A549 (cell line): ENCODE data around the gene TUBGCP2.

Source experiments
- CEBPB ChIP-seq, 2 experiments: fragments of >200 bp in 1 of 2; sonication (Bioruptor Twin) in 1 of 2; formaldehyde crosslinking in 1 of 2; IDR thresholded peaks; 2 replicates each; pipeline ENCODE4 v1.6.1; 2012 to 2016
- MAZ ChIP-seq: fragments of 150-350 bp; IDR thresholded peaks from 2 replicates; pipeline ENCODE4 v1.6.1; 2014; ENCODE audit warnings: antibody characterized with exemption, low read depth, low read length, borderline replicate concordance
- POLR2AphosphoS2 ChIP-seq: conservative IDR thresholded peaks from 2 replicates; pipeline ENCODE4 v1.6.1; 2012; ENCODE audit warnings: low read length, improper control_type of control experiment, inconsistent platforms
- TF ChIP-seq, protein P1 (sequence below): fragments of >200 bp; sonication (Bioruptor Twin); formaldehyde crosslinking; IDR thresholded peaks from 3 replicates; pipeline ENCODE4 v1.5.1; 2016

DNA sequence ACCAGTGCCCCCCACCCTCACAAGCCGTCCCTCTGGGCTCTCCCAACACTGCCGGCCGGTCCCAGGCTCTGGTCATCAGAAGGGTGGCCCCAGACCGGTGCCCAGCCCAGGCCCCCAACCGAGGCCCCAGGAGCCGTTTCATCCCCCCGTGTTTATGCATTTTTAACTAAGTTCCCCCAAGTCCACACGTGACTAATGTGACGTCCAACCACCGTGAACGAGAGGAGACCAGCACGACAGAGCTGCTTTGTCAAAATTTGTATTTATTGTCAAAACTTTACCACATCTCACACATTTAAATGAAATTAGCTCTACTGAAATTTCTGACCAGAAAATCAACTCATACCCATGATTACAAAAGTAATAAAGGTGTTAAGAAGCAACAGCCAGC, 62.4 kb downstream of the TUBGCP2 start:
- no peak for TF ChIP-seq POLR2AphosphoS2
- TF ChIP-seq, protein P1, sequence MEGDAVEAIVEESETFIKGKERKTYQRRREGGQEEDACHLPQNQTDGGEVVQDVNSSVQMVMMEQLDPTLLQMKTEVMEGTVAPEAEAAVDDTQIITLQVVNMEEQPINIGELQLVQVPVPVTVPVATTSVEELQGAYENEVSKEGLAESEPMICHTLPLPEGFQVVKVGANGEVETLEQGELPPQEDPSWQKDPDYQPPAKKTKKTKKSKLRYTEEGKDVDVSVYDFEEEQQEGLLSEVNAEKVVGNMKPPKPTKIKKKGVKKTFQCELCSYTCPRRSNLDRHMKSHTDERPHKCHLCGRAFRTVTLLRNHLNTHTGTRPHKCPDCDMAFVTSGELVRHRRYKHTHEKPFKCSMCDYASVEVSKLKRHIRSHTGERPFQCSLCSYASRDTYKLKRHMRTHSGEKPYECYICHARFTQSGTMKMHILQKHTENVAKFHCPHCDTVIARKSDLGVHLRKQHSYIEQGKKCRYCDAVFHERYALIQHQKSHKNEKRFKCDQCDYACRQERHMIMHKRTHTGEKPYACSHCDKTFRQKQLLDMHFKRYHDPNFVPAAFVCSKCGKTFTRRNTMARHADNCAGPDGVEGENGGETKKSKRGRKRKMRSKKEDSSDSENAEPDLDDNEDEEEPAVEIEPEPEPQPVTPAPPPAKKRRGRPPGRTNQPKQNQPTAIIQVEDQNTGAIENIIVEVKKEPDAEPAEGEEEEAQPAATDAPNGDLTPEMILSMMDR: no peak
- no peak for TF ChIP-seq MAZ
- no peak for TF ChIP-seq CEBPB (IDR thresholded peaks at IDR 0.05)
